Peyer's patch (tissue), 4 donors: Measurements from ENCODE around the gene SLC66A1.

ENCODE experiments used
- CTCF ChIP-seq, 6 experiments: fragments of 450-650 bp in 4 of 6; fragments of 200-600 bp in 2 of 6; sonication (generic) in 1 of 6; IDR thresholded peaks; one replicate each; pipeline ENCODE4 v1.5.1; 2017 to 2019; ENCODE audit warnings: antibody characterized with exemption in 6 of 6, mild to moderate bottlenecking in 3 of 6, moderate library complexity in 1 of 6
- POLR2A ChIP-seq, 2 donors: fragments of 450-650 bp; IDR thresholded peaks; one replicate each; pipeline ENCODE4 v1.5.1; 2017; ENCODE audit warnings: antibody characterized with exemption in 2 of 2, mild to moderate bottlenecking in 2 of 2, moderate library complexity in 2 of 2

GRCh38 chr1:19345391-19345790 is 33.3 kb downstream of the SLC66A1 start:
- TF ChIP-seq CTCF (IDR thresholded peaks at IDR 0.05) (no peak), POLR2A (IDR thresholded peaks at IDR 0.05) (no peak)
